GM21447 (cell line): Measurements from ENCODE around the gene KRT7.

Experiments
- ATAC-seq: cut with Tn5 transposase; IDR thresholded peaks from one replicate; pipeline ENCODE4 v1.9.1; 2021; ENCODE audit not compliant: unreplicated experiment

KRT7 gene

DNA sequence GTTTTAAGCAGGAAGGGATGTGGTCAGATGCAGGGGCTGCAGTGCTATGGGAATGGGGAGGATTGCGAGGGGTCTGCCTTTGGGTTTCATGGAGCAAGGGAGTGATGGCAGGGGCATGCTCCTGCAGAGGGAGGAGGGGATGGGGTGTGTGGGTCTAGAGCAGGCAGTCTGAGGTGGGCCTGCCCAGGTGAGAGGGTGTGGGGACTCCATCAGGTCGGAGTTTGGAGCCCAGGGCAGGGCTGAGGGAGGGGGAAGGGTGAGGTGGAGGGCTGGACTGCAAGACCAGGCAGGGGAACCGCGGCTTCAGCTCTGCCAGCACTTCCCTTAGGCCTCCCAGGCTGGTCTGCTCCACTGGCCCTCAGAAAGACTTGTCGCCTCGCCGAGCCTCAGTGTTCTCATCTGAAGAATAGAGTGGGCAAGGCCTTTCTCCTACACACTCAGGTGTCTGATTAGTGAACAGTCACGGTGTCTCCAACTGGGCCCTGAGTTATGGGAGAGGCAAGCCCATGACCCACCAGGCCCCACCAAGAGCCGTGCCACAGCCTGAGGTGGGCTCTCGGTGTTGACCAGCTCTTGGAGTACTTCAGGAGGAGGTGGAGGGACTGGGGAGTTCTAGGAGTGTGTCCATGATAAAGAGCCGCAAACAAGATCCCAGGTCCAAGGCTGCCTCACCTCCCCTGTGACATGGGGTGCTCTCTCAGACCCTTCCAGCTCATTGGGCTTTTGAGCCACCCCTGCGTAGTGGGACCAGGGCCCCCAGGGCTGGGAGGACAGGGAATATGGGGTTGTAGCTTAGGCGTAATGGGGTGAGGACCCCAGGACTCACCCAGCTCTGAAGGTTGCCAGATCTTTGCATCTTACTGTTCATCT, 21.1 kb upstream of the KRT7 start:
- no peak for ATAC-seq

- no peak for ATAC-seq
Measured at GRCh38 chr12:52212701-52213563, 20.1 kb upstream of the KRT7 start.

DNA sequence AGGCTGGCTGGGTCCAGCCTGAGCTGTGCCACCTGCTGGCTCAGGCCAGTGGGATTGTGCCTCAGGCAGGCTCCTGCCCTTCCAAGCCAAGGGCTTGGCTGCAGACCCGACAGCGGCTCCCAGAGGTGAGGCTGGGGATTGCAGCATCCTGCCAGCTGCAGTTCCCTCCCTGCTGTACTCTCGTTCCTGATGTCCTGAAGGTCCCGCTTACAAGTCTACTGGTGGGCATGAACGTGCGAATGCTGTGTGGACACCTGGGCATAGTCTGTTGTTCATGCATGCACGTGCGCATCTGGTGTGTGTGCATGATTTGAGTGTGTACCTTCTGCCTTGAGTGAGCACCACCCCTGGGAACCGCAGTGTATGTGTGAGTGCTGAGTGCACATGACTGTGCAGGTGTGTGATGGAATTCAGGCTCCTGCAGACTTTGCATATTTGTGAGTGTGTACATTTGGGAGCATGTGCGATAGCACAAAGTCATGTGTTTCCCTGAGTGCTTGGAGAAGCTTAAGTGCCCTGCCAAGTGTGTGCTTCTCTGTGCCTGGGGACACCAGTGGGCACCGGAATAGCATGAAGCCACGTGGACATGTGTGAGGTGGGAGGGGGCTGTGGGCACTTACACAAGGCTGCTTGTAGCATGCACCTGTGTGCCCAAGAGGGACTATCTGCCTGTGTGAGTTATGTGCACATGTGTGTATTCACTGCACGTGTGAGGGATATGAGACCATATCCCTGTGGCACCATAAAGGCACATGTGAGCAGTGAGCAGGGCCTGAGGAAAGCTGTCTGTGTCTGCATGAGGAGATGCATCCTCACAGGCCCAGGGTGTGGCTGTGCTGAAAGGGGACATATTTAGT, 19.3 kb upstream of the KRT7 start:
- no peak for ATAC-seq

DNA sequence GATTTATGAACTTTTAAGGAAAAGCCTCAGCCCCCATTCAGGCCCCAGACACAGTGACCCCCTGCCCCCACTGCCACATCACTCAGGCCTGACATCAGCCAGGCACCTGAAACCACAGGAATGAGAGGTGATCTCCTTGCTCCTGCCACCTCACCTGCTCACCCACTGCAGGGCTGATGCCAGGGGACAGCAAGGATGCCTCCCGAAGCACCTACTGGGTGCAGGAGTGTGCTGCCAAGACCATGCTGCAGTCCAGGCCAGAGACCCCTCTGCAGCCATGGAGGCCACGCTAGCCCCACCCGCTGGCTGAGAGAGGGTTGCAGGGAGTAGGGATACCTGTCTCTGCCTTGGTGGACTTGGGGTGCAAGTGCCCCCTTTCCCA, 18.6 kb upstream of the KRT7 start:
- ATAC-seq: no peak

- ATAC-seq: no peak
Measured at GRCh38 chr12:52215587-52216031, 17.4 kb upstream of the KRT7 start.

DNA sequence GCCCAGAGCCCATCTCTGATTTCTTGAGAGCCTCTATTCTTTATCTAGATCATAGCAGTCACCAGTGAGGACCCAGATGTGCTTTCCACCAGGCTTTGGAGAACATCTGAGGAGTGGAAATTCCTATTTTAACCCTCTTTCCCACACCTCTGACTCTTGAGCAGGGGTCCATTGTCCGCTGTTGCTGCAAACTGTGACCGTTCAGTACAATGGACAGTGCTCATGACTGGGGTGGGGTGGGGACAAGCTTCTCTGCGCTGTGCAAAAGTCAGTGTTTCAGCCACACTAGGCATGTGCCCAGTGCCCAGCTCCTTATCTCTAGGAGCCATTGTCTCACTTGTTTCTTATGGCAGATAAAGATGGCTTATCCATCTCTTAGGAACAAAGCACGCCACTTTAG, 16.9 kb upstream of the KRT7 start:
- no peak for ATAC-seq

DNA sequence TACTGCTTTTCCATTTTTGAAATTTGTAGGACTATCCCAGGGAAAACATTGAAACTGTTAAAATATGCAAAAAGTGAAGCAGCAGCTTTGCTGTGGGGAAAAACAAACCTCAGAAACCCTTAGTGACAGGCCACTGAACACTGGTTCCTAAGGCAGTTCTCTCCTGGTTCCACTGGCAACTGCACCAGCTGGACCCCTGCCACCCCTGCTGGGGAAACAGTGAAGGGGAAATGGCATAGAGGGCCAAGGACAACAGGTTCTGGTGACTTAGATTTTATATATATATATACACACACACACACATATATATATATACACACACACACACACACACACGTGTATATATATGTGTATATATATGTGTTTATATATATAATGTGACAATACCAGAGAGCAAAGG, 16.2 kb upstream of the KRT7 start:
- ATAC-seq: no peak

DNA sequence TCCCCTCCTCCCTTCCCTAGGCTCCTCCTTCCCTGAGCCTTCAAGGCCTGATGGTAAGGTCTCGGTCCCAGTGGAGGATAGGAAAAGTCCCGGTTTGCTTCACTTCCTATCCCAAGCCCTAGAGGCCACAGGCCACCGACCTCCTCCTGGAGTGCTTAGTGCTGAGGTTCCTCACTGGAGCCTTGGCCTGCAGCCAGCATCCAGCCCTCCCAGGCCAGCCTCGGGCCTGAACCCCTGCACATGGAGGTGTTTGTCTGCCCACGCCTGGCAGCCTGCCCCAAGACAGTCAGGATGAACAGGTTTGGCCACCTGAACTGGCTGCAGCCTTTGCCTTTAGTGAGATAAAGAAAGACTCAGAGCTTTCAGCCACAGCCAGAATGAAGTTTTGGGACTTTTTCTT, 15.8 kb upstream of the KRT7 start:
- no peak for ATAC-seq

GRCh38 chr12:52218001-52218400, 15.0 kb upstream of the KRT7 start:
- no peak for ATAC-seq

DNA sequence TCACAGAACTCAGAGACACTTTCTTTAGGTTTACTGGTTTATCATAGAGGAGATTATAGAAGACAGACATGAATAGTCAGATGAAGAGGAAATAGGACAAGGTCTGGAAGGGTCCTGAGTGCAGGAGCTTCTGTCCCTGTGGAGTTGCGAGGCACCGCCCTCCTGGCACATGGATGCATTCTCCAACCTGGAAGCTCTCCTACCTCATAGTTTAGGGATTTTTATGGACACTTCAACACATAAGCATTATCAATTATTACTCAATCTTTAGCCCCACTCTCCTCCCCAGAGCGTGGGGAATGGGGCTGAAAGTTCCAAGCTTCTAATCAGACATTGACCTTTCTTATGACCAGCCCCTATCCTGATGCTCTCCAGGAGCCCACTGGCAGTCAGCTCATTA, 12.6 kb upstream of the KRT7 start:
- ATAC-seq: no peak

DNA sequence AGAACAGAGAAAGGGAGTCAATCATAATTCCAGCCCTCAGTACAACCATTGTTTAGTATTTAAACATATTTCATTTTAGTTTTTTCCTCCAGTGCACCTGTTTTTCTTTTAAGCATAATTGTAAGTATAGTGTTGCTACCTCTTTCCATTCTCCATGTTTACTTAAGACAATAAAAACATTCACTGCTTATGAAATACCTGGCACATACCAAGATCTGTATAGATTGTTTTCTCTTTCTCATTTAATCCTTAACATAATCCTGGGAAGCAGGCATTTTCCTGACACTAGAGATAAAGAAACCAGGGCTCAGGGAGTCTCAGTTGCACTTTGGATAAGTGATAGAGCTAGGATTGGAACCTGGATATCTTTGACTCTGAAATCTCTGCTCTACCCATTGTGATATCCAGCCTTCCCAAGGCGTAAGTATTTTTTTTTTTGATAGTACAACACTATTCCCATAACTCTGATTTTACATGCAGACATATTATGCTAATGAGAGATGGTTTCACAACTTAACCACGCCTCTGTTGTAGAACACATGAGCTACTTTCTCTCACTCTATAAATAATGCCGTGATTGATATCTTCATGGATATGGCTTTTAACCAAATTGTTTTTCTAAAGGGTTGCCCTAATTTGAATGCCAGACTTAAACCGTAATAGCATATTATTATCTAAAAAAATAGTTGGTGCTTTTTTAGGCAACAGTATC, 11.8 kb upstream of the KRT7 start:
- ATAC-seq: no peak

DNA sequence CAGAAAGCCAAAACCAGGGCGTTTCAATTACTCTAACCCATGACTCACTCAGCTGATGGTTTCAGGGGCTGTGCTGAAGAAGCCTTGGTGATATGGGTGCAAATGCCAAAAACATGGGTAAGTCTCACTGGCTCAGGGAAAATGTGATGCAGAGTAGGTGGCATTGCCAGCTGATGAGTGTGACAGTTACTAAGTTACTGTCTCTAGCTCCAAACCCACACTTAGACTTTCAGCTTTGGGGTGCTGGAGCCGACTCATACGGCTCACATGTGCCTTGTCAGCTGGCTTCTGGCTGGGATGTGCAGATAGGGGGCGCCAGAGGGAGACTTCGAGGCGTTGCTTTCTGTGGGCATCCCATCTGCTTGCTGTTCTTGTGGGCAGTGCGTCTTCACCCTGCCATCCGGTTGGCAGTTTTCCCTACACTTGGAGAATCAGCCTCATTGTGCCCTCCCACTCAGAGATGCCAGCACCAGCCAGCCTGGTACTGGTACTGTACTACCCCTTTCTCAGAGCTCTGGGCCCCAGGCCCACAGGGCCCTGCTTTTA, 11.1 kb upstream of the KRT7 start:
- ATAC-seq: no peak

DNA sequence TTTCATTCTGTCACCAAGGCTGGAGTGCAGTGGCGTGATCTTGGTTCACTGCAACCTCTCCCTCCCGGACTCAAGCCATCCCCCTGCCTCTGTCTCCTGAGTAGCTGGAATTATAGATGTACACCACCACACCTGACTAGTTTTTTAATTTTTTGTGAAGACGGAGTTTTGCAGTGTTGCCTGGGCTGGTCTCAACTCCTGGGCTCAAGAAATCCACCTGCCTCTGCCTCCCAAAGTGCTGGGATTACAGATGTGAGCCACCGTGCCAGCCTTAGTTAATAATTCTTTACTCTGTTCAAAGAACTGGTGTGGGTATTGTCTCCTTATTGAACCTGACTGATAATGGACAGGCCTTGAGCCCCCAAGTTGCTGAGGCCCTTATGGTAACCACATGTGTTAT, 10.4 kb upstream of the KRT7 start:
- ATAC-seq: no peak

GRCh38 chr12:52223406-52224039, 9.5 kb upstream of the KRT7 start:
- ATAC-seq: no peak

GRCh38 chr12:52224151-52224550, 8.9 kb upstream of the KRT7 start:
- no peak for ATAC-seq

DNA sequence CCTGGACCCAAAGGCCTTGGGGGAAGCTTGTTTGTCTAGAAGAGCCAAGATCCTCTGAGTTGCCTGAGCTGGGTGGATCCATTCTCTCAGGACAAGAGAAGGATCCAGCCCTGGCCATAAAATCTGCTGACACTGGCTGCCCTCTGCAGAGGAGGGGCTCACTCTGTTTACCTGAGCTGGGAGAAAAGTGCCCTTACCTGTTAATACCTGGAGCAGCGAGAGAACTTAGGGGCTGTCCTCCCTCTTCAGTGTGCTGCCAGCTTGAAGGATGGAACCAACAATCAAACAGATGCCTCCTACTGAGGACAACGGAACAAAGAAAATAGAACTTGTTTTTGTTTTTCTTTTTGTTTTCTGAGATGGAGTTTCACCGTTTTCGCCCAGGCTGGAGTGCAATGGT, 7.3 kb upstream of the KRT7 start:
- no peak for ATAC-seq

- ATAC-seq: no peak
Measured at GRCh38 chr12:52226446-52226845, 6.6 kb upstream of the KRT7 start.

- ATAC-seq: no peak
Measured at GRCh38 chr12:52227606-52228166, 5.4 kb upstream of the KRT7 start.

GRCh38 chr12:52228366-52228765, 4.7 kb upstream of the KRT7 start:
- ATAC-seq: no peak

DNA sequence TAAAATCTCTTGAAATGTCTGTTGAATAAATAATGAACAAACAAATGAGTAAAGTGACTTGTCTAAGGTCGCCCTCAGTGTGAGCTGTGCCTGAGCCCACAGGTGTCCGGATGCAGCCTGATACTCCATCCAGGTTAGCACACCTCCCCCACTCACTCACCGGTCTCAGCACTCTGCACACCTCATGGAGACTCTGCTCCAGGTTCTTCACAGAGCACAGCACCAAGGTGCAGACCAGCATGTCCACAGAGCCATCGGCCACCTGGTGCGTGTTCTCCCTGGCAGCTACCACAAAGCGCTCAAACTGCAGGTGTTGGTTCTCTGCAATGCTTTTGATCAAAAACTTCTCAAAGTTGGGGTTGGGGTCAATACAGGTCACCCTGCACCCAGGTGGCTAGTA, 4.1 kb upstream of the KRT7 start:
- ATAC-seq: no peak
